Erythroblast (primary cell): ENCODE results near the gene PRKAG1.

Source experiments
- DNase-seq, 2 experiments: peaks; one replicate each; lab custom pipeline; 2025; lab: John Stamatoyannopoulos, UW
- GATA1 ChIP-seq: IDR thresholded peaks from 2 replicates; pipeline ENCODE4 v1.6.1; 2011; ENCODE audit warnings: low read depth, mild to moderate bottlenecking, control low read depth, low read length, moderate library complexity
- POLR2A ChIP-seq: IDR thresholded peaks from 2 replicates; pipeline ENCODE4 v1.6.1; 2011; ENCODE audit warnings: mild to moderate bottlenecking, low read length

Gene PRKAG1

GRCh38 chr12:49054524-49054923 lies 35.9 kb upstream of the PRKAG1 start:
- no peak for TF ChIP-seq POLR2A
- TF ChIP-seq GATA1, result no peak
- no peak for DNase-seq

- no peak for DNase-seq
- TF ChIP-seq GATA1 (no peak), POLR2A (no peak)
Observed at GRCh38 chr12:49054096-49054495, 35.5 kb upstream of the PRKAG1 start.

GRCh38 chr12:49052451-49053208 lies 34.1 kb upstream of the PRKAG1 start:
- no peak for DNase-seq
- TF ChIP-seq GATA1, result no peak

GRCh38 chr12:49051777-49052438 lies 33.3 kb upstream of the PRKAG1 start:
- TF ChIP-seq POLR2A (no peak), GATA1 (no peak)
- DNase-seq, result no peak

GRCh38 chr12:49051373-49051764 lies 32.8 kb upstream of the PRKAG1 start:
- no peak for TF ChIP-seq GATA1
- no peak for TF ChIP-seq POLR2A
- DNase-seq, result no peak

- DNase-seq, result no peak
- TF ChIP-seq GATA1, result no peak
- no peak for TF ChIP-seq POLR2A
Observed at GRCh38 chr12:49050507-49051372, 32.2 kb upstream of the PRKAG1 start.

GRCh38 chr12:49049566-49050224 lies 31.1 kb upstream of the PRKAG1 start:
- TF ChIP-seq GATA1 (no peak), POLR2A (no peak)
- no peak for DNase-seq

GRCh38 chr12:49048953-49049352 lies 30.4 kb upstream of the PRKAG1 start:
- TF ChIP-seq GATA1 (no peak), POLR2A (no peak)
- no peak for DNase-seq

GRCh38 chr12:49046129-49046895 lies 27.7 kb upstream of the PRKAG1 start:
- TF ChIP-seq GATA1 (no peak), POLR2A (no peak)
- no peak for DNase-seq

GRCh38 chr12:49044660-49045059 lies 26.1 kb upstream of the PRKAG1 start:
- TF ChIP-seq GATA1 (no peak), POLR2A (no peak)
- DNase-seq, result no peak

- peak; percentile 79 to 86 for DNase-seq
- TF ChIP-seq GATA1 (no peak), POLR2A (no peak)
Observed at GRCh38 chr12:49043856-49044258, 25.3 kb upstream of the PRKAG1 start.

GRCh38 chr12:49043241-49043640 lies 24.7 kb upstream of the PRKAG1 start:
- DNase-seq, result no peak
- TF ChIP-seq POLR2A (no peak), GATA1 (no peak)

GRCh38 chr12:49041881-49042484 lies 23.4 kb upstream of the PRKAG1 start:
- no peak for TF ChIP-seq GATA1
- no peak for TF ChIP-seq POLR2A
- no peak for DNase-seq
